ENCODE data around the gene KNL1.
"Not testable (repeated sequence)": the region's sequence is repeated elsewhere in the genome, so short reads cannot be mapped to it uniquely, and the experiment has no call there.

Gene KNL1

GRCh38 chr15:40623361-40623760, 29.3 kb downstream of the KNL1 start:
- Histone ChIP-seq H3K4me1 (ENCODE audit: control insufficient read depth, insufficient read depth, low read length) (no peaks in the 10 kb centered on the region), H3K27me3 (ENCODE audit: control insufficient read depth, insufficient read depth, low read length) (no peaks in the 10 kb centered on the region), H3K9ac (ENCODE audit: low read length) (no peak overlapping the region), H3K36me3 (ENCODE audit: control insufficient read depth, insufficient read depth, low read length) (no peaks in the 10 kb centered on the region), H3K9me3 (ENCODE audit: control insufficient read depth, low read length) (no peaks in the 10 kb centered on the region), H3K4me3 (ENCODE audit: low read length) (no peak overlapping the region)

- H3K36me3 ChIP-seq (ENCODE audit: control insufficient read depth, insufficient read depth, low read length): no peaks in the 10 kb centered on the region
- no peak overlapping the region for H3K9ac ChIP-seq (ENCODE audit: low read length)
- no peak overlapping the region for H3K4me3 ChIP-seq (ENCODE audit: low read length)
- H3K4me1 ChIP-seq (ENCODE audit: control insufficient read depth, insufficient read depth, low read length): no peaks in the 10 kb centered on the region
- no peaks in the 10 kb centered on the region for H3K27me3 ChIP-seq (ENCODE audit: control insufficient read depth, insufficient read depth, low read length)
- H3K9me3 ChIP-seq (ENCODE audit: control insufficient read depth, low read length): no peaks in the 10 kb centered on the region
Measured at GRCh38 chr15:40630313-40630712, 36.3 kb downstream of the KNL1 start.

GRCh38 chr15:40633178-40633577, 39.1 kb downstream of the KNL1 start:
- H3K36me3 ChIP-seq (ENCODE audit: control insufficient read depth, insufficient read depth, low read length): no peaks in the 10 kb centered on the region
- no peak overlapping the region for H3K4me3 ChIP-seq (ENCODE audit: low read length)
- no peaks in the 10 kb centered on the region for H3K27me3 ChIP-seq (ENCODE audit: control insufficient read depth, insufficient read depth, low read length)

GRCh38 chr15:40637221-40637745, 43.2 kb downstream of the KNL1 start:
- Histone ChIP-seq H3K4me3 (ENCODE audit: low read length) (no peak overlapping the region), H3K4me1 (ENCODE audit: control insufficient read depth, insufficient read depth, low read length) (no peaks in the 10 kb centered on the region), H3K27me3 (ENCODE audit: control insufficient read depth, insufficient read depth, low read length) (no peaks in the 10 kb centered on the region), H3K9ac (ENCODE audit: low read length) (no peak overlapping the region), H3K36me3 (ENCODE audit: control insufficient read depth, insufficient read depth, low read length) (no peaks in the 10 kb centered on the region), H3K9me3 (ENCODE audit: control insufficient read depth, low read length) (no peaks in the 10 kb centered on the region)

More at GRCh38 chr15:40633178-40633577, 39.1 kb downstream of the KNL1 start:
- Histone ChIP-seq H3K9me3 (ENCODE audit: control insufficient read depth, low read length) (no peaks in the 10 kb centered on the region), H3K4me1 (ENCODE audit: control insufficient read depth, insufficient read depth, low read length) (no peaks in the 10 kb centered on the region), H3K9ac (ENCODE audit: low read length) (no peak overlapping the region)

DNA sequence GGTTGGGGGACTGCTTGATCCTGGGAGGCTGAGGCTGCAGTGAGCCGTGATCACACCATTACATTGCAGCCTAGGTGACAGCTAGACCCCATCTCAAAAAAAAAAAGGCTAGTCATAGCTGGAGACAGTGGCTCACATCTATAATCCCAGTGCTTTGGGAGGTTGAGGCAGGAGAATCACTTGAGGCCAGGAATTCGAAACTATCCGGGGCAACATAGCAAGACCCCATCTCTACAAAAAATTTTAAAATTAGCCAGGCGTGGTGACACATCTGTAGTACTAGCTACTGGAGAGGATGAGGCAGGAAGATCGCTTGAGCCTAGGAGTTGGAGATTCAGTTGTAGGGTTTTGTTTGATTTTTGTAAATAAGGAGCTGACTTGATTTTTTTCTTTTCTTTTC, 45.6 kb downstream of the KNL1 start:
- Histone ChIP-seq H3K27me3 (ENCODE audit: control insufficient read depth, insufficient read depth, low read length) (no peaks in the 10 kb centered on the region), H3K9me3 (ENCODE audit: control insufficient read depth, low read length) (no peaks in the 10 kb centered on the region), H3K4me3 (ENCODE audit: low read length) (no peak overlapping the region), H3K36me3 (ENCODE audit: control insufficient read depth, insufficient read depth, low read length) (no peaks in the 10 kb centered on the region), H3K9ac (ENCODE audit: low read length) (no peak overlapping the region), H3K4me1 (ENCODE audit: control insufficient read depth, insufficient read depth, low read length) (no peaks in the 10 kb centered on the region)

DNA sequence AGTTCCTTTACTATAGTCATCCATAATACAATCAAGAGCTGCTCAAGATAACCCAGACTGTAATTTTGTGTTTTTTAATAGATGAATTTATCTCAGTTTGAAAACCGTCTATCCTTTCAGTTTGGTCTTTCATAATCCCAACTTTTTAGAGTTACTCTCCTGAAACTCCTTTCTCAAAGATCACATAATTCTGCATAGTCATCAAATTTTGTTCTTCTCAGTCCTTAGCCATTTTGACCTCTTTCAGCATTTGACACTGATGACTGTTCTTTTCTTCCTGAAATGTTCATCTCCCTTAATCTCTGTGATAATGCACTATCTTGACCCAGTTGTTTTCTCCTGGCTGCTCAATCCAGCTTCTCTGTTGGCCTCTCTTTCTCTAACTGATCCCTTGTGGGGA, 53.5 kb downstream of the KNL1 start:
- no peaks in the 10 kb centered on the region for H3K36me3 ChIP-seq (ENCODE audit: control insufficient read depth, insufficient read depth, low read length)
- H3K9me3 ChIP-seq (ENCODE audit: control insufficient read depth, low read length): no peaks in the 10 kb centered on the region
- H3K27me3 ChIP-seq (ENCODE audit: control insufficient read depth, insufficient read depth, low read length): no peaks in the 10 kb centered on the region
- no peak overlapping the region for H3K9ac ChIP-seq (ENCODE audit: low read length)
- H3K4me1 ChIP-seq (ENCODE audit: control insufficient read depth, insufficient read depth, low read length): peaks cover 3% of the 10 kb centered on the region
- no peak overlapping the region for H3K4me3 ChIP-seq (ENCODE audit: low read length)

- peaks cover 3% of the 10 kb centered on the region for H3K4me1 ChIP-seq (ENCODE audit: control insufficient read depth, insufficient read depth, low read length)
- no peak overlapping the region for H3K9ac ChIP-seq (ENCODE audit: low read length)
- H3K4me3 ChIP-seq (ENCODE audit: low read length): no peak overlapping the region
- no peaks in the 10 kb centered on the region for H3K27me3 ChIP-seq (ENCODE audit: control insufficient read depth, insufficient read depth, low read length)
- H3K36me3 ChIP-seq (ENCODE audit: control insufficient read depth, insufficient read depth, low read length): no peaks in the 10 kb centered on the region
- no peaks in the 10 kb centered on the region for H3K9me3 ChIP-seq (ENCODE audit: control insufficient read depth, low read length)
Measured at GRCh38 chr15:40650479-40650878, 56.4 kb downstream of the KNL1 start.

DNA sequence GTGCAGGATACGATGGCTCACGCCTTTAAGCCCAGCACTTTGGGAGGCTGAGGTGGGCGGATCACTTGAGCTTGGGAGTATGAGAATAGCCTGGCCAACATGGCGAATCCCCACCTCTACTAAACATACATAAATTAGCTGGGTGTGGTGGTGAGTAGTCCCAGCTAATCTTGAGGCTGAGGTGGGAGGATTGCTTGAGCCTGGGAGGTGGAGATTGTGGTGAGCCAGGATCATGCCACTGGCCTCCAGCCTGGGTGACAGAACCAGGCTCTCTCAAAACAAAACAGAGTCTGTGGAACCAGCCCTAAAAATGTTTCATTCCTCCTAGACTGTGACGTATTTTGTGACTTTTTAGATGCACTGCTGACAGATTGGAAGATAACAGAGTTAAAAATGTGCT, 66.6 kb downstream of the KNL1 start:
- Histone ChIP-seq H3K9me3 (ENCODE audit: control insufficient read depth, low read length) (no peaks in the 10 kb centered on the region), H3K4me3 (ENCODE audit: low read length) (no peak overlapping the region), H3K36me3 (ENCODE audit: control insufficient read depth, insufficient read depth, low read length) (no peaks in the 10 kb centered on the region), H3K27me3 (ENCODE audit: control insufficient read depth, insufficient read depth, low read length) (no peaks in the 10 kb centered on the region), H3K9ac (ENCODE audit: low read length) (no peak overlapping the region), H3K4me1 (ENCODE audit: control insufficient read depth, insufficient read depth, low read length) (no peaks in the 10 kb centered on the region)

GRCh38 chr15:40664909-40665308, 70.9 kb downstream of the KNL1 start:
- Histone ChIP-seq H3K9me3 (ENCODE audit: control insufficient read depth, low read length) (no peaks in the 10 kb centered on the region), H3K4me3 (ENCODE audit: low read length) (no peak overlapping the region), H3K36me3 (ENCODE audit: control insufficient read depth, insufficient read depth, low read length) (no peaks in the 10 kb centered on the region), H3K27me3 (ENCODE audit: control insufficient read depth, insufficient read depth, low read length) (no peaks in the 10 kb centered on the region), H3K4me1 (ENCODE audit: control insufficient read depth, insufficient read depth, low read length) (no peaks in the 10 kb centered on the region), H3K9ac (ENCODE audit: low read length) (no peak overlapping the region)

DNA sequence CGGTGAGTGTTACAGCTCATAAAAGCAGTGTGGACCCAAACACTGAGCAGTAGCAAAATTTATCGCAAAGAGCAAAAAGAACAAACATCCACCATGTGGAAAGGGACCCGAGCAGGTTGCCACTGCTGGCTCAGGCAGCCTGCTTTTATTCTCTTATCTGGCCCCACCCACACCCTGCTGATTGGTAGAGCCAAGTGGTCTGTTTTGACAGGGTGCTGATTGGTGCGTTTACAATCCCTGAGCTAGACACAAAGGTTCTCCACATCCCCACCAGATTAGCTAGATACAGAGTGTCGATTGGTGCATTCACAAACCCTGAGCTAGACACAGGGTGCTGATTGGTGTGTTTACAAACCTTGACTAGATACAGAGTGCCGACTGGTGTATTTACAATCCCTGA, 82.2 kb downstream of the KNL1 start:
- H3K4me1 ChIP-seq (ENCODE audit: control insufficient read depth, insufficient read depth, low read length); H3K9me3 ChIP-seq (ENCODE audit: control insufficient read depth, low read length): not testable (repeated sequence)

GRCh38 chr15:40676906-40677305, 82.9 kb downstream of the KNL1 start:
- not testable (repeated sequence) for H3K4me1 ChIP-seq (ENCODE audit: control insufficient read depth, insufficient read depth, low read length); H3K36me3 ChIP-seq (ENCODE audit: control insufficient read depth, insufficient read depth, low read length); H3K4me3 ChIP-seq (ENCODE audit: low read length); H3K27me3 ChIP-seq (ENCODE audit: control insufficient read depth, insufficient read depth, low read length); H3K9me3 ChIP-seq (ENCODE audit: control insufficient read depth, low read length); H3K9ac ChIP-seq (ENCODE audit: low read length)

More for the DNA sequence above, 82.2 kb downstream of the KNL1 start:
- not testable (repeated sequence) for H3K27me3 ChIP-seq (ENCODE audit: control insufficient read depth, insufficient read depth, low read length); H3K36me3 ChIP-seq (ENCODE audit: control insufficient read depth, insufficient read depth, low read length); H3K9ac ChIP-seq (ENCODE audit: low read length); H3K4me3 ChIP-seq (ENCODE audit: low read length)

GRCh38 chr15:40680151-40680550, 86.1 kb downstream of the KNL1 start:
- no peak overlapping the region for H3K9ac ChIP-seq (ENCODE audit: low read length)
- H3K9me3 ChIP-seq (ENCODE audit: control insufficient read depth, low read length): no peaks in the 10 kb centered on the region
- no peaks in the 10 kb centered on the region for H3K27me3 ChIP-seq (ENCODE audit: control insufficient read depth, insufficient read depth, low read length)
- H3K4me3 ChIP-seq (ENCODE audit: low read length): no peak overlapping the region
- no peaks in the 10 kb centered on the region for H3K36me3 ChIP-seq (ENCODE audit: control insufficient read depth, insufficient read depth, low read length)
- H3K4me1 ChIP-seq (ENCODE audit: control insufficient read depth, insufficient read depth, low read length): no peaks in the 10 kb centered on the region

GRCh38 chr15:40680959-40681358, 86.9 kb downstream of the KNL1 start:
- not testable (repeated sequence) for H3K9me3 ChIP-seq (ENCODE audit: control insufficient read depth, low read length); H3K36me3 ChIP-seq (ENCODE audit: control insufficient read depth, insufficient read depth, low read length); H3K4me3 ChIP-seq (ENCODE audit: low read length); H3K27me3 ChIP-seq (ENCODE audit: control insufficient read depth, insufficient read depth, low read length); H3K4me1 ChIP-seq (ENCODE audit: control insufficient read depth, insufficient read depth, low read length); H3K9ac ChIP-seq (ENCODE audit: low read length)

All from mucosa of stomach (tissue), 1 donor.